Right lobe of liver (tissue), 4 donors: ENCODE data around the gene NDUFAF5.

Experiments used
- POLR2A ChIP-seq: fragments of 450-650 bp; IDR thresholded peaks from one replicate; pipeline ENCODE4 v1.6.1; 2017; ENCODE audit warnings: antibody characterized with exemption, mild to moderate bottlenecking
- TF ChIP-seq, protein P1 (sequence below), 4 donors: fragments of 200-600 bp in 3 of 4; fragments of 450-650 bp in 1 of 4; IDR thresholded peaks; one replicate each; pipeline versions ENCODE4 v1.5.1 to v1.8.0; 2016 to 2022; ENCODE audit warnings: antibody characterized with exemption in 4 of 4, mild to moderate bottlenecking in 2 of 4
- donor health status: DM: no; HTN: no; CAD: no.
- donor health status: DM: no; HTN: no; CAD: no.
- donor health status: DM: no; HTN: yes; CAD: no.

DNA sequence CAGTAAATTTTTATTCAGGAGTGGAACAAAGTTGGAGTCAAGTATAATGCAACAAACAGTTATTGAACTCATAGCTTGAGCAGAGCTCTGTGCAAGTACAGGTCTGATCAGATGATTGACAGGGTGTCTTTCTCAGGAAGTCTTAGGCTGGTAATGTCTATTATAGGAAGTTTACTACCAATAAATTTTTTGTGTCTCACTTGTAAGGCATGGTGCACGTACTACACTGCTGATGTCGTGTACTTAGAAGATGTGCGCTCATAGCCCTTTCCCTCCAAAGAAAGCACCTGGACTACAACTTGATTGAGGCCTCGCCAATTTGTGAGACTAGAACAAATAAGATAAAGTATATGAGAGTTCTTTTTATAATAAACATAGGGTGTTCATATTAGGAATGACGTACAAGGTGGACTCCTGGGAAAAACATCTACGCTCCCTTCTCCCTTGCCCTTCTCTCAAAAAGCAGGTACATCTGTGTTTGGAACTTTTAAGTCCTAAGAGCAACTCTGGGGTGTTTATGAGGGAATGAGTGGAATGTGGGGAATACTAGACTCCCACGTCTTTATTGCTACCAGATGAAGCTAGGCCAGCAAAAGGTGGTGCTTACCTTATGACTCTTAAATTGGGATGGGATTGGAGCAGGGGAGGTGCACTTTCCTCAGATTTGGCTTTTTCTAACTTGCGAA is 1.5 kb downstream of the NDUFAF5 start:
- TF ChIP-seq, protein P1, sequence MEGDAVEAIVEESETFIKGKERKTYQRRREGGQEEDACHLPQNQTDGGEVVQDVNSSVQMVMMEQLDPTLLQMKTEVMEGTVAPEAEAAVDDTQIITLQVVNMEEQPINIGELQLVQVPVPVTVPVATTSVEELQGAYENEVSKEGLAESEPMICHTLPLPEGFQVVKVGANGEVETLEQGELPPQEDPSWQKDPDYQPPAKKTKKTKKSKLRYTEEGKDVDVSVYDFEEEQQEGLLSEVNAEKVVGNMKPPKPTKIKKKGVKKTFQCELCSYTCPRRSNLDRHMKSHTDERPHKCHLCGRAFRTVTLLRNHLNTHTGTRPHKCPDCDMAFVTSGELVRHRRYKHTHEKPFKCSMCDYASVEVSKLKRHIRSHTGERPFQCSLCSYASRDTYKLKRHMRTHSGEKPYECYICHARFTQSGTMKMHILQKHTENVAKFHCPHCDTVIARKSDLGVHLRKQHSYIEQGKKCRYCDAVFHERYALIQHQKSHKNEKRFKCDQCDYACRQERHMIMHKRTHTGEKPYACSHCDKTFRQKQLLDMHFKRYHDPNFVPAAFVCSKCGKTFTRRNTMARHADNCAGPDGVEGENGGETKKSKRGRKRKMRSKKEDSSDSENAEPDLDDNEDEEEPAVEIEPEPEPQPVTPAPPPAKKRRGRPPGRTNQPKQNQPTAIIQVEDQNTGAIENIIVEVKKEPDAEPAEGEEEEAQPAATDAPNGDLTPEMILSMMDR (IDR thresholded peaks at IDR 0.05) = no peak
- no peak for TF ChIP-seq POLR2A
